HG02981 (cell line): Measurements from ENCODE around the gene PATJ.

ENCODE experiments used
- ATAC-seq: cut with Tn5 transposase; IDR thresholded peaks from one replicate; pipeline ENCODE4 v1.9.1; 2021; ENCODE audit warnings: mild to moderate bottlenecking, moderate library complexity; ENCODE audit not compliant: unreplicated experiment

PATJ gene

DNA sequence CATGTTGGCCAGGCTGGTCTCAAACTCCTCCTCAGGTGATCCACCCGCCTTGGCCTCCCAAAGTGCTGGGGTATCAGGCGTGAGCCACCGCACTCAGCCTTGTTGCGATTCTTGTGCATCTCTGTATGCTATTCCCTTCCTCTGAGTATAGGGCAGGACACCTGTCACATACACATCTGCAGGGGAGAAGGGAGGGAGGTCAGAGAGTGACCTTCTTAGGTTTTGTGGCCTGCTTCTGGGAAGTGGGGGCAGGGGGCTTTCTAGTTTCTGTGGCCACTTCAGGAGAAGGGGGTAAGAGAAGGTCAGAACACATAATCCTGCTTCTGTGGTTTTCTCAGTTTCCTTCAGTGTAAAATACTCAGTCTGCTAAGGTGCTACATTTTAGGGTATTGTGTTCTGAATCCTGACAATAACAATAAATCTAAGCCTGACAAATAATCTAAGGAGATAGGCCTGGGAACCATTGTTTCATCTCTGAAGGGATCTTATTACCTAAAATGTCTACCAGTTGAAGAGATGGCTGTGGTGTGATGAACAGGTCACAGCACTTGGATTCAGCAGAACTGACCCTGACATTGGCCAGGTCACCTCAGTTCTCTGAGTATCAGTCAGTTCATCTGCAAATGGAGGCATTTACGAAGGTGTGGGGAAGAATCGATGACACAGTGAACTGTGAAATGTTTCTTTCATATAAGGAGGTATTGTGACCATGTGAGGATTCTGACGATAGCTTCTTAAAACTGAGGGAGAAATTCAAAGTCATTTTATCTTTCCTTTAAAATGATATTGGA lies 239.8 kb downstream of the PATJ start:
- ATAC-seq = no peak

DNA sequence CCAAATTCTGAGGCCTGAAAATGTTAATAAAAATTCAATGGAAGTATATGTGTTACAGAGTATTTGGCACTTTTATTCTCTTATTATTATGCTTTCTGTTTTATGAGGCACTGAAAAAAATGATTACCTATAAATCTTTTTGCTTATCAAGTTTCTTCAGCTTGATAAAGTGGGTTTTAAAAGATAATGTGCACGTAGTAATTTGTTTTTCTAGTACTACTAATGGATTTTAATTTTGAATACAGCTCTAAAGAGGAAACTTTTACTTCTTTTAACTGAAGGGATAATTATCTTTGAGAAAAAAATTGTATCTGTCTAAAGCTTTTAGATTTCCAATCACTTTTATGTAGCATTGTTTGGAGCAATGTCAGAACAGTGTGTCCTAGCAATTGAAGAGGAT lies 241.0 kb downstream of the PATJ start:
- ATAC-seq = no peak

DNA sequence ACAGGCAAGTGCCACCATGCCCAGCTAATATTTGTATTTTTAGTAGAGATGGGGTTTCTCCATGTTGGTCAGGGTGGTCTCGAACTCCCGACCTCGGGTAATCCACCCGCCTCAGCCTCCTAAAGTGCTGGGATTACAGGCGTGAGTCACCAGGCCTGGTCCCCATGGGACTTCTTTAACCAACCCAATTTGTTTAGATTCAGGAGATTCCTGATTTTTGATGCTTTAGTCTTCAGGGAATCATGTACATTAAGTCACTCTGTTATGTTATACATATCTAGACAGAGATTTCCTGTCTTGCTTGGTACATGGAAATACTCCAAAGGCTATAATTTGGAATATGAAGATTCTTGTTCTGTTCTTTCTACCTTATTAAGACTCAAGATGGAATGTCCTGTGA lies 250.0 kb downstream of the PATJ start:
- ATAC-seq = no peak

DNA sequence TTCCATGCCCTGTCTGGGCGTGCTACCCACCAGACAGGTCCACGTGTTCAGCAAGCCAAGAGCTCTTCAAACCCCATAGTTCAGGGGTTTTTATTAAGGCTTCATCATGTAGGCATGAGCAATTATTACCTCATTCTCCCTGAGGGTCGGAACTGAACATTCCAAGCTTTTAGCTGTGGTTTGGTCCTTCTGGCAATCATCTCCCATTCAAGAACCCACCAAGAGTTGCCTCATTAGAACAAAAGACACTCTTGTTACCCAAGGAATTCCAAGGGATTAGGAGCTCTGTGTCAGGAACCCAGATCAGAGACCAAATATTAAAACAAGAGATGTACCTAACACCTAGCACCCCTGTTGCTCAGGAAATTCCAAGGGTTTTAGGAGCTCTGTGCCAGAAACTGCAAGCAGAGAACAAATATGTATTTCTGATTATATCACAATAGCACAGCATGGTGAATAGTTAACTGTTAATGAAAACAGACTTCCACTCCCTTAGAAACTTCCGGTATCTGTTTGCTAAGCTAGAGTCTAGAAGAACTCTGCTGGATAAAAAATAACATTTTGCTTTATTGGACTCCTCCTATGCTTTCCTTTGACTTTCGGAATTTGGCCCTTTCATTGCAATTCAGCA lies 251.2 kb downstream of the PATJ start:
- ATAC-seq = no peak

DNA sequence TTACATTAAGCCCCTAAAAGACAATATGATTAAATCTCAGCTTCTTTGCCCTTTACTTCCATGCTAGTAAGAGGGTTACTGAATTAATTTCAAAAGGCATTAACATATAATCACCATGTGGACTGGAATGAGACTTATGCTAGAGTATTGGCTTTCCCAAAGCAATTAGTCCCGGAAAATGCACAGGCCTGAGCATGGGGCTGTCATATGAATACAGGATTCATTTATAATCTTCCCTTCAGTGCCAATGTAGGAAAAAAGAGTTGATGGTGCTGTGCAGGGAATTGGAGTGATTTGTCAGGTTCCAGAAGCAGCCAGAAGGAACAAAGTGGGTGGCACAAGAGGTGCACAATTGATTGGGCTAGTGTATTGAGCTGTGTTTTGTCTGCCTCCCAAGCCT lies 253.4 kb downstream of the PATJ start:
- no peak for ATAC-seq

DNA sequence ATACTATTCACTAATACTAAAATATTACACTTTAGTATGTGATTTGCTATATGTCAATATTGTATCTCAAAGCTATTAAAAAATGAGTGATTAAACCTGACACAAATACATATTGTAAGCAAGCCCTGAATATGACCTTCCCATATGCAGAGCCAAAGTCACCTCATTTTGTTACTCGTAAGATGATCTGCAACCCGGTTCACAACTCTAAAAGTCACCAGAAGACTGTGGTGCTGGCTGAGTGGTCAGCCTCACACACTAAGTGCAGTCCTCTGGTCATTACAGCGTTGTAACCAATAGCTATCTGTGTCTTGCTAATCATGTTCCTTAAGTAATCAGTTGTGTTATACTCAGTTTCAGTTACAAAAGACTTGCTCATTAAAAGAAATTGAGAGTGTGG lies 254.8 kb downstream of the PATJ start:
- no peak for ATAC-seq

DNA sequence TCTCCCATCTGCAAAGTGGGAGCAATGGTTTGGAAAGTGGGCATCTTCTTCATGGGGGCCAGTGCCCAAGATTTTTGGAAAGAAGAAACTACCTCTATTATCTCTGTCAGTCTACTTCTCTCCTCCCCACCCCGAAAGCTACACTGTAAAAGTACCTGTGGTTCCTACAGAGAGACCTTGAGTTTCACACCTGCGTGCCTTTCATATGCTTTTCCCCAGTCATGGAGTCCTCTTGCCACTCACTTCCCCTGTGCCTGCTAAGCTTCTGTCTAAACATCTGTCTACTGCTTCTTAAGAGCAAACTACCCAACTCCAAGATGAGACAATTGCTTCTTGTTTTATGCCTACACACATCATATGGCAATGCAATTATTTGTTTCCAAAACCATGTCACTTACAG lies 261.5 kb downstream of the PATJ start:
- no peak for ATAC-seq

DNA sequence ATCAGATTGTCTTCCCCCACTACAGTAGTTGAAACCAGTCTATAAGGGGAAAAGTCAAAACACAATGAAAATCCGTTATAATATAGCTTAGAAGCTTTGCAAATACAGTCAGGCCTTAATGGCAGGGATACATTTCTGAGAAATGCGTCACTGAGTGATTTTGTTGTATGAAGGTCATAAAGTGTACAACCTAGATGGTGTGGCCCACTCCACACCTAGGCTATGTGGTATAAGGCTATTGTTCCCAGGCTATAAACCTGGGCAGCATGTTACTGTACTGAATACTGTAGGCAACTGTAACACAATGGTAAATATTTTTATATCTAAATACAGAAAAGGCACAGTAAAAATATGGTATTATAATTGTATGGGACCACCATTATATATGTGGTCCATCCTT lies 264.4 kb downstream of the PATJ start:
- no peak for ATAC-seq

DNA sequence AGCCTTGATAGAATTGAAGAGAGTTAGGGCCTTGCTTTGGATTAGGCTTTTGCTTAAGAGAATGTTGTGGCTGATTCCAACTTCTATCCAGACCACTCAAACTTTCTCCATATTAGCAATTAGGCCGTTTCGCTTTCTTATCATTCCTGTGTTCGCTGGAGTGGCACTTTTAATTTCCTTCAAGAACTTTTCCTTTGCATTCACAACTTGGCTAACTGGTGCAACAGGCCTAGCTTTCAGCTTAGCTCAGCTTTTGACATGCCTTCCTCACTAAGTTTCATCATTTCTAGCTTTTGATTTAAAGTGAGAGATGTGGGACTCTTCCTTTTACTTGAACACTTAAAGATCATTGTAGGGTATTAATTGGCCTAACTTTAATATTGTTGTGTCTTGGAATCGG lies 268.7 kb downstream of the PATJ start:
- no peak for ATAC-seq

DNA sequence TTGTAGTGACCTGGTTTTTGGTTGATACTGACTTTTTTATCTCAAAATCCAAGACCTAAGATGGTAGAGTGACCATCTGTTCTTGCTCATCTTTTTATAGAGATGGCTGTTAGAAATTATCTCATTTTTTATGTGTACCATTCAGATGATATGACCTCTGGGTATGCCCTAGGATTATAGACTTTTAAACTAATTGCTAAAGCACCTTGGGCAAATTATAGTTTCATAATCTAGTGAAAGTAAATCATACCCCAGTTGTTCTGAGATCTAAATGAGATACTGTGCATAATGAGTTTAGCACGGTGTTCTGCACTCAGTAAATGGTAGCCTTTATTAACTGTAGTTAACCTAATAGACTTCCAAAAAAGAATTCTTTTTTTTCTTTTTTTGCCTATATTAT lies 269.8 kb downstream of the PATJ start:
- ATAC-seq = no peak

DNA sequence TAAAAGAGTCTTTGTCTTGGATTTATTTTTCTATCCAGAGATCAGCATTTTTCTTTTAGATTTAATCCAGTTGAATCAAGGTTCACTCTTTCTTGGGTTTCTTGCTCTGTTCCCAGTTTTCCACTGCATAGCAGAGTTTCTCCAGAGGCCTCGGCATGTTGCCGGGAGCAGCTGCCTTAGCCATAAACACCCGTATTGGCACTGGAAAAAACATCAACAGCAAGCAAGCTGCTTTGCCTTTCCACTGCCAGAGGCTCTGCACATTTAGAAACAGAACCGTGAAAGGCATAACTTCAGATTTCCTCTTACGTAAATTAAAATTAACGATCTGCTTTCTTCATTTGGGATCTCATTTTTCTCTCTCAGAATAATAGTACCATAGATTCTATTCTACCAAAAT lies 270.6 kb downstream of the PATJ start:
- ATAC-seq = no peak

DNA sequence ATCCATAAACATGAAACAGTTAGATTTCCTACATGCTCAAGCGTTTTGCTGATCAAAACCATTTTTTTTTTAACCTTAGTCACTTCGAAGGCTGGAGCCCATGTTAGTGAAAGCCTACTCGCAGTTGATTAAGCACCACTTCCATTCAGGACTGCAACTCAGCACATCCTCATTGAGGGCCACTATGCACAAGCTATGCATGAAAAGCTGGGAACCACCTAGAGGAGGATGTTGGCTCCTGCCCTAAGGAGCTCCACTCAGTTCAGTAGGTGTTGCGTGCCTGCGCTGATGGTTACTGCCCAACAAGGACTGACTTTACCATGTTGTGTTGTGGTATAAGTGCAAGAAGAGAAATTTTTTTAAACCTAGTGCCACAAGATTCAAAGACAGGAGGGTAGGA lies 271.0 kb downstream of the PATJ start:
- no peak for ATAC-seq

DNA sequence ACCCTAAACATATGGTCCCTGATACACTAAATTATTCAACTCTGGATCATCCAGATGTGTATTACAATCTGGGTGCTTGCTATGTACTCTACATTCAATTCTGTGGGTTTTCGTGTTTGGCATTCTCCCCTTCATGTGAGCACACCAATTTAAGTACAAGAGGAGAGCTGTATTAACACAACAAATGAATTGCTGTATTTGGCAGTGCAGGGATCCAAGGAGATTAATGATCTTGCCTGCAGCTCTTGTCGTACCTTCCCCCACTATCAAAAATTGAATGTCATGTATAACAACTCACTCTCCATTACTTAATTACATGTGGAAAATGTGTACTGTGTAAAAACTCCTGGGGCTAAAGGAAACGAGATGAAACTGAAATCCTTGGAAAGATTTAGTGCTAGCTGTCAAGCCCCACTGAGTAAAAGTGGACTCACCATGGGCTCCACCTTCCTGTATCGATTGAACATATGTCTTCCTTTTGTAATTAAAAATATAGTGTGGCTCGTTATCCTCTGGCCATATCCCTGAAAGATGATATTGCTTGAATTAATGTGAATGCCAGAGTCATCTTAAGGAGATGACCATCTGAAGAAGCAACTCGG lies 280.2 kb downstream of the PATJ start:
- ATAC-seq = no peak

DNA sequence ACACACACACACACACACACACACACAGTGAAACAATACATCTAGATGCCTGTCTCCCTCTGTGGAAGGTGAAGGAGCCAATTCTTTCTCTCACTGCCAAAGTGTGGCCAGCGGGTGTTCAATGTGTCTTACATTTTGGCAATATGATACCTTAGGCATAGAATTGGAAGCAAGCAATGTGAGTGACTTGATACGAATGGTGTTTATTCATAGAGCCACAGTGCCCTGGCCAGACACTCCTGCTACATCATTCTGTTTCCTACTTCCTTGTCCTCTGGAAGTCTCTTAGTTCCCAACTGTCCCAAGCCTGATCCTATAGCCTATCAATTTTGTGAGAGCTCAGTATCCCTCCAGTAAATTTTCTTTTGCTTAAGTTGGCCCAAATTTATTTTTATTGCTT lies 282.4 kb downstream of the PATJ start:
- no peak for ATAC-seq

DNA sequence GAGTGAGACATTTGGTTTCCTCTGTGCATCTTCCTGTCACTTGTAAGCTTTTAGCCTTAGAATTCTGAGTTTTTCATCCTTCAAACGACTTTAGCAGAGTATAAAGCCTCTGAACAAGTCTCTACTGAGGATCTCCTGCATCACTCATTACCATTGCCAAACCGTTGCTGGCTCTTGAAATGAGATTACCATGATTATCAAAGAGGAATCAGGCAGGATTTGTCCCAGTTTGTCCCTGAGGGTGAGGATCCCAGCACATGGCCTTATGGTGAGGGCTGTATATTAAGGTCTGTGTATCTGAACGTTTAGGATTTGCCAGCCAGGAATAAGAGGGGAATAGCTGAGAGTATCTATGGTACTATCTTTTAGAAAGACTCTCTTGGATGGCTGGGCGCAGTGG lies 282.9 kb downstream of the PATJ start:
- ATAC-seq = no peak

DNA sequence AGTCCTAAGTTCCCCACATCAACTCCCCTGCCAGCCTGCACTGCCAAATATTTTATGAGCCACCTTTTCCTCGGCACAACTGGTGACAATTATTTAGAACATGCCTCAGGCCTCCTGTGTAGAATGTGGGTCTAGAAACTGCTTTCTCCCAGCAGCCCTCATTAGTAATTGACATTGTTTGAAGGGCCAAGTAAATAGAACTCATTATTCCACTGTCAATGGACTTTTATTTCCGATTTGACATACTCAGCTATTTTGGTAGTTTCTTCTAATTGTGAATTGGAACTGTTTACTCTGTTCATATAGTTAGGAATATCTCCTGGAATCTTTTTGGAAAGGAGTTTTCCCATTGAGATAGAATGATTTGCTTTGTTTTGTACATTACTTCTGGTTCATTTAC lies 283.6 kb downstream of the PATJ start:
- ATAC-seq = no peak

DNA sequence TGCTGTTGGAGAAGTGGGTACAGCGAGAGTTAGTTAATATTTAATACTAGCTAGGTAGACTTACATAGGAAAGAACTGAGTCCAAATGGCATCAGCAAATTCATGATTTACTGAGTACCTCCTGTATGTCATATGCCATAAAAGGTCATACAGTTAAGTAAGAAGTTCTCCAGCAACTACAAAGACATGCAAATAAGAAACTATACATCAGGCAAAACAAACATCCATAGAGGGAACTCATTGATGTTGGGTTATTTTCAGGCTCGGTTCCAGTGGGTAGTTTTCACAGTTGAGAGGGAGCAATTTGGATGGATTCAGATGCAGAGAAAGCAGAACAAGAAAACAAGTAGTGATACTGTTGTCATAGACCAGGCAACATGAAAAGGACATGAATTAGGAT lies 287.4 kb downstream of the PATJ start:
- no peak for ATAC-seq

DNA sequence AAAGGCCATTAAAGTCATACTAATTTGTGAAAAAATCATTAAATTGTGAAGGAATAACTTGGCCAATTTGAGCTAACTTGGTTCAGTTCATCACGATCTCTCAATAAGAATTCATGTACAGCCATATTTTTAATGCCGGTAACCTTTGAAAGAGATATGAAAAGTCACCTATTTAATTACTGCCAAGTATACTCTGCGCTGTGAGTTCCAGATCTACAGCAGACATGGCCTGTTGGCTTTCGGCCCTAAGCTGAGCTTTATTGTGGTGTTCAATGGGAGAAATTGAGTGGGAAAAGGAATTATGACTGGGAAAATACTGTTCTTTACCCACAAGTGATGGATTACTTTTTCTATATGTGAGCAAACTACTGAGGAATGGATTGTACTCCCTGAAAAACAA lies 292.5 kb downstream of the PATJ start:
- ATAC-seq = no peak

DNA sequence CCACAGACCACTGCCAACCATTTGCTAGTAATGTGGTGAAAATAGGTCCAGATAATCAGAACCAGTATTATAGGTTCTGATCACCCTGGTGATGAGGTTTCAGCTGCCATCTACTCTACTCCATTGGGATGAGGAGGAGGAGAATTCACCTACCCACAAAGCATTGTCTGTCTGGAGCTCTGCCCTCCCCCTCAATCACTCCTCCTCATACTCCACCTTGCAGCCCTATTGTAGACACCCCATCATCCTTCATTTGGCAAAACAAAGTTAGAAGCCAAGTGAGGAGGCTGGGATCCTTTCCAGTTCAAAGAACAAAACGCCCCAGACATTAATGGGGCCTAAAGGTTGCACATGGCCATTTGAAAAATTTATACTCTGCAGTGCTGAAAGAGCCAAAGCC lies 295.0 kb downstream of the PATJ start:
- ATAC-seq = no peak

DNA sequence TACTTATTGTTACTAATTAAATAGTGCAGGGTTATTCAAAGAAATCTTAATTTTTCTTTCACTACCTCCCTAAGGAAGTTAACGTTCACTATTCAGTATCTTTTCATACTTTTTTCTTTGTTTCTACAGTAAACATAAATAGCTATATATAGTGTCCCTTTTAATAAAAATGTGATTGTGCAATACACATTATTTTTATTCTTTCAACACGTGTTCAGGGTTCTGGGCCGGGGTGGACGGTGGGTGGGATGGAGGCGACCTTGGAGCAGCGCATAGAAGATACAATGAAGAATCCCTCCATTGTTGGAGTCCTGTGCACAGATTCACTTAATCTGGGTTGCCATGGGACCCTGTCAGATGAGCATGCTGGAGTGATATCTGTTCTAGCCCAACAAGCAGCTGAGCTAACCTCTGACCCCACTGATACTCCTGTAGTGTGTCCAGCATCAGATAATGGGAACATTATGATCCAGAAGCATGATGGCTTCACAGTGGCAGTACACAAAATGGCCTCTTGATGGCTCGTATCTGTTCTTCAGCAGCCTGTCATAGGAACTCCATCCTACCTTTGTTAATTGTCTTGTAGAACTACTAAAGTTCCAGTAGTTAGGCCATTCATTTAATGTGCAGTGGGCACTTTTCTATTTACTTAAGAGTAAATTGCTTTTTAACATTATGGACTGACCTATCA lies 296.5 kb downstream of the PATJ start:
- ATAC-seq = no peak

DNA sequence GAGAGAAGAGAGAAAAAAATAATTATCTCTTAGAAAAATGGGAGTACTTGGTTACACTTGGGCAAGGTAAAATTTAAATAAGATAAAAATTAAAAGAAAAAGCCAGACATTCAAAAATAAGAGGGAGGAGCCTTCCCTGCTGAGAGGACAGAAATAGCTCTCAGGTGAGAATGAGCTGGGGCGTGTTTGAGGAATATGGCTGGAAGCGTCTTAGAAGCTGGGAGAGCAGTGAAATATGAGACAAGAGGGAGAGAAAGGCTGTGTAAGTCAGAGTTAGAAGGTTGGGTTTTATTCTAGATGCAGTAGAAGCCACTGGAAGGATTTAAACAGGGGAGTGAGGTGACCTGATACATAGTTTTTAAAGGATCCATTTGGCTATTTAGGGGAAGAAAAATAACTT lies 298.2 kb downstream of the PATJ start:
- ATAC-seq = no peak

DNA sequence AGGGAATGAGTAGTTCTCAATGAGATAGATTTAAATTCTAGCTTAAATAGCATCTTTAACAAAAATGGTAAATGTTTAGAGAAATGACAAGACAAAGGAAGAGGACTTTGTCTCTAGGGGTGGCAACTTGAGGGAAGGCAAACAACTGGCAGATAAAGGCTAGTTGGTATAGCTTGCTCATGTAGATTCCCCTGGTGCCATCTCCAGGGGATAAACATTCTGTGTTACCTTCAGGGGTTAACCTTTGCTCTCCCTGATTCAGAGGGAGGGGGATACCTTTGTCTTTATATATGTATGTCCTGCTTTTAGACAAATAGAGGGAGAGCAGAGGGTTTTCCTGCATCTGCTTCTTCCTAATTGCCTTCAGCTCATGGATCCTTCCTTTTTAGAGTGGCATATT lies 298.7 kb downstream of the PATJ start:
- no peak for ATAC-seq
